A673 (cell line): ENCODE data around the gene STARD5. TPM values are rescaled to one million over a fixed set of nuclear protein-coding genes. Genes with fewer than 3 reads are reported as not detected.
"Not testable (repeated sequence)": the region's sequence is repeated elsewhere in the genome, so short reads cannot be mapped to it uniquely, and the experiment has no call there.

Experiments
- BruUV-seq: library from RNA; stranded (reverse); fragments of 400-500 nt; replicated peaks from 2 replicates; lab custom pipeline; 2021; lab: Mats Ljungman, UMichigan
- CTCF ChIA-PET: fragments of 300-600 bp; sonication (Branson Sonifier 250); formaldehyde crosslinking; loops from one replicate; lab custom pipeline; 2022; ENCODE audit warnings: antibody characterized with exemption; lab: Charles Lee
- POLR2A ChIA-PET: fragments of 300-600 bp; sonication (Branson Sonifier 250); formaldehyde crosslinking; loops from one replicate; lab custom pipeline; 2022; ENCODE audit warnings: antibody characterized with exemption; ENCODE audit not compliant: low non-redundant PET; lab: Charles Lee
- DNase-seq: peaks from one replicate; pipeline ENCODE4 v3.0.0-alpha.2; 2015; ENCODE audit warnings: low spot score
- H3K27ac ChIP-seq: fragments of 200-600 bp; sonication (generic); 2 replicates; pipeline ENCODE4 v1.5.1; 2016; ENCODE audit warnings: mixed run types, low read depth, mild to moderate bottlenecking, mixed read lengths, antibody characterized with exemption, low read length; ENCODE audit not compliant: poor library complexity, severe bottlenecking
- H3K27me3 ChIP-seq: fragments of 200-600 bp; sonication (generic); replicated peaks from 2 replicates; pipeline ENCODE4 v1.6.1; 2017; ENCODE audit warnings: mixed run types, low read depth, mild to moderate bottlenecking, mixed read lengths, antibody characterized with exemption, low read length; ENCODE audit not compliant: insufficient read depth, poor library complexity
- H3K36me3 ChIP-seq: fragments of 200-600 bp; sonication (generic); 2 replicates; pipeline ENCODE4 v1.6.1; 2016; ENCODE audit warnings: mixed run types, mild to moderate bottlenecking, mixed read lengths, antibody characterized with exemption, low read length; ENCODE audit not compliant: insufficient read depth, poor library complexity, severe bottlenecking
- H3K4me1 ChIP-seq: fragments of 200-600 bp; sonication (generic); 2 replicates; pipeline ENCODE4 v1.6.1; 2017; ENCODE audit warnings: mixed run types, mild to moderate bottlenecking, mixed read lengths, antibody characterized with exemption, low read length; ENCODE audit not compliant: insufficient read depth, poor library complexity, severe bottlenecking
- H3K4me3 ChIP-seq: fragments of 200-600 bp; sonication (generic); 2 replicates; pipeline ENCODE4 v1.5.1; 2016; ENCODE audit warnings: low read depth, mixed run types, mild to moderate bottlenecking, mixed read lengths, low read length; ENCODE audit not compliant: poor library complexity, severe bottlenecking
- H3K9me3 ChIP-seq: fragments of 200-600 bp; sonication (generic); 2 replicates; pipeline ENCODE4 v1.6.1; 2016; ENCODE audit warnings: mixed run types, low read depth, mild to moderate bottlenecking, mixed read lengths, antibody characterized with exemption, low read length; ENCODE audit not compliant: poor library complexity, severe bottlenecking
- CTCF ChIP-seq: fragments of 300-800, 200-600 bp; sonication (generic); conservative IDR thresholded peaks from 2 replicates; pipeline ENCODE4 v1.5.1; 2017; ENCODE audit warnings: low read depth, mild to moderate bottlenecking, antibody characterized with exemption, low read length, moderate library complexity, mixed read lengths
- EZH2 ChIP-seq: fragments of 200-600 bp; sonication (generic); IDR thresholded peaks from 2 replicates; pipeline ENCODE4 v1.6.1; 2017; ENCODE audit warnings: borderline replicate concordance, low read depth, mild to moderate bottlenecking, mixed read lengths, antibody characterized with exemption, low read length; ENCODE audit not compliant: poor library complexity, severe bottlenecking
- intact Hi-C: fragments of 100-400 bp; cut with micrococcal nuclease; formaldehyde crosslinking; loops from one replicate; pipeline ENCODE4 v1.10.0; 2022; ENCODE audit not compliant: unreplicated experiment
- total RNA-seq: library from RNA; stranded (reverse); gene quantifications from 2 replicates; pipeline ENCODE4 v1.2.3, GENCODE V29; 2021

Gene STARD5
- total RNA-seq, 1 experiment from 2014 or later, result 0.54 TPM

GRCh38 chr15:81333363-81333762 lies 9.4 kb upstream of the STARD5 start:
- Histone ChIP-seq H3K9me3 (no peaks in the 10 kb centered on the region), H3K4me3 (no peak overlapping the region), H3K36me3 (no peaks in the 10 kb centered on the region), H3K4me1 (no peaks in the 10 kb centered on the region), H3K27me3 (no peaks in the 10 kb centered on the region), H3K27ac (no peak overlapping the region)
- ChIA-PET CTCF (no interaction called here), POLR2A (no interaction called here)
- intact Hi-C loops, result no loop called here
- TF ChIP-seq CTCF (no peak), EZH2 (no peak)
- no TSS peak for BruUV-seq
- no peak for DNase-seq

GRCh38 chr15:81332326-81332725 lies 8.4 kb upstream of the STARD5 start:
- POLR2A ChIA-PET, result no interaction called here

GRCh38 chr15:81331600-81331999 lies 7.7 kb upstream of the STARD5 start:
- no peak for DNase-seq
- Histone ChIP-seq H3K27ac (no peak overlapping the region), H3K27me3 (no peaks in the 10 kb centered on the region), H3K4me1 (no peaks in the 10 kb centered on the region), H3K36me3 (no peaks in the 10 kb centered on the region), H3K9me3 (no peaks in the 10 kb centered on the region), H3K4me3 (no peak overlapping the region)
- ChIA-PET CTCF (no interaction called here), POLR2A (no interaction called here)
- TF ChIP-seq CTCF (no peak), EZH2 (no peak)
- no TSS peak for BruUV-seq
- intact Hi-C loops, result no loop called here

More at GRCh38 chr15:81332326-81332725, 8.4 kb upstream of the STARD5 start:
- no peak for DNase-seq
- TF ChIP-seq EZH2 (no peak), CTCF (no peak)
- no peaks in the 10 kb centered on the region for H3K9me3 ChIP-seq
- H3K4me3 ChIP-seq, result no peak overlapping the region
- intact Hi-C loops, result no loop called here
- no peak overlapping the region for H3K27ac ChIP-seq
- H3K27me3 ChIP-seq, result no peaks in the 10 kb centered on the region
- H3K4me1 ChIP-seq, result no peaks in the 10 kb centered on the region
- H3K36me3 ChIP-seq, result no peaks in the 10 kb centered on the region
- CTCF ChIA-PET, result no interaction called here
- no TSS peak for BruUV-seq

- H3K36me3 ChIP-seq, H3K27me3 ChIP-seq, CTCF ChIA-PET, H3K9me3 ChIP-seq, DNase-seq, POLR2A ChIA-PET, H3K4me1 ChIP-seq, BruUV-seq, H3K4me3 ChIP-seq, H3K27ac ChIP-seq, intact Hi-C loops: not testable (repeated sequence)
These were observed 7.2 kb upstream of the STARD5 start for GRCh38 chr15:81331141-81331540.
